B cell (primary cell): ENCODE measurements around the gene GPA33.

Experiments
- CTCF ChIP-seq: fragments of 200-600 bp; IDR thresholded peaks from one replicate; pipeline ENCODE4 v1.8.0; 2022; ENCODE audit warnings: antibody characterized with exemption, mild to moderate bottlenecking
- EZH2 ChIP-seq: IDR thresholded peaks from 2 replicates; pipeline ENCODE4 v1.6.1; 2012; ENCODE audit warnings: borderline replicate concordance, low read depth, mild to moderate bottlenecking, moderate library complexity, low read length; ENCODE audit not compliant: insufficient read depth, poor library complexity, severe bottlenecking

- TF ChIP-seq CTCF (no peak), EZH2 (no peak)
Observed at GRCh38 chr1:167056529-167057231, 33.5 kb downstream of the GPA33 start.
